ENCODE results near the gene TPP2. TPM values are rescaled to one million over a fixed set of nuclear protein-coding genes. Genes with fewer than 3 reads are reported as not detected.

The TPP2 gene
- total RNA-seq, 1 donor: 60.0 TPM

- no peak overlapping the region for H3K4me3 ChIP-seq (ENCODE audit: low read depth, low read length)
- TF ChIP-seq CTCF (IDR thresholded peaks at IDR 0.05; ENCODE audit: insufficient read depth, low read depth, low read length): no peak
- no peak for DNase-seq (ENCODE audit: low read depth)
Measured at GRCh38 chr13:102708211-102708610, 111.4 kb downstream of the TPP2 start.

- TF ChIP-seq CTCF (IDR thresholded peaks at IDR 0.05; ENCODE audit: insufficient read depth, low read depth, low read length): no peak
- no peak for DNase-seq (ENCODE audit: low read depth)
- H3K4me3 ChIP-seq (ENCODE audit: low read depth, low read length): no peak overlapping the region
Measured at GRCh38 chr13:102708991-102709390, 112.2 kb downstream of the TPP2 start.

GRCh38 chr13:102709536-102709935 is 112.8 kb downstream of the TPP2 start:
- no peak for DNase-seq (ENCODE audit: low read depth)
- no peak for TF ChIP-seq CTCF (IDR thresholded peaks at IDR 0.05; ENCODE audit: insufficient read depth, low read depth, low read length)
- H3K4me3 ChIP-seq (ENCODE audit: low read depth, low read length): no peak overlapping the region

GRCh38 chr13:102710261-102710679 is 113.5 kb downstream of the TPP2 start:
- no peak for TF ChIP-seq CTCF (IDR thresholded peaks at IDR 0.05; ENCODE audit: insufficient read depth, low read depth, low read length)
- peak; percentile 73 for DNase-seq (ENCODE audit: low read depth)
- no peak overlapping the region for H3K4me3 ChIP-seq (ENCODE audit: low read depth, low read length)

GRCh38 chr13:102715447-102715846 is 118.7 kb downstream of the TPP2 start:
- no peak overlapping the region for H3K4me3 ChIP-seq (ENCODE audit: low read depth, low read length)
- TF ChIP-seq CTCF (IDR thresholded peaks at IDR 0.05; ENCODE audit: insufficient read depth, low read depth, low read length): no peak
- no peak for DNase-seq (ENCODE audit: low read depth)

- DNase-seq (ENCODE audit: low read depth): no peak
- TF ChIP-seq CTCF (IDR thresholded peaks at IDR 0.05; ENCODE audit: insufficient read depth, low read depth, low read length): no peak
- no peak overlapping the region for H3K4me3 ChIP-seq (ENCODE audit: low read depth, low read length)
Measured at GRCh38 chr13:102718746-102719145, 122.0 kb downstream of the TPP2 start.

GRCh38 chr13:102721800-102722231 is 125.0 kb downstream of the TPP2 start:
- no peak for TF ChIP-seq CTCF (IDR thresholded peaks at IDR 0.05; ENCODE audit: insufficient read depth, low read depth, low read length)
- DNase-seq (ENCODE audit: low read depth): no peak
- no peak overlapping the region for H3K4me3 ChIP-seq (ENCODE audit: low read depth, low read length)

All from fibroblast of villous mesenchyme (primary cell).